ENCODE results near the gene TRMT2A.

Gene TRMT2A

DNA sequence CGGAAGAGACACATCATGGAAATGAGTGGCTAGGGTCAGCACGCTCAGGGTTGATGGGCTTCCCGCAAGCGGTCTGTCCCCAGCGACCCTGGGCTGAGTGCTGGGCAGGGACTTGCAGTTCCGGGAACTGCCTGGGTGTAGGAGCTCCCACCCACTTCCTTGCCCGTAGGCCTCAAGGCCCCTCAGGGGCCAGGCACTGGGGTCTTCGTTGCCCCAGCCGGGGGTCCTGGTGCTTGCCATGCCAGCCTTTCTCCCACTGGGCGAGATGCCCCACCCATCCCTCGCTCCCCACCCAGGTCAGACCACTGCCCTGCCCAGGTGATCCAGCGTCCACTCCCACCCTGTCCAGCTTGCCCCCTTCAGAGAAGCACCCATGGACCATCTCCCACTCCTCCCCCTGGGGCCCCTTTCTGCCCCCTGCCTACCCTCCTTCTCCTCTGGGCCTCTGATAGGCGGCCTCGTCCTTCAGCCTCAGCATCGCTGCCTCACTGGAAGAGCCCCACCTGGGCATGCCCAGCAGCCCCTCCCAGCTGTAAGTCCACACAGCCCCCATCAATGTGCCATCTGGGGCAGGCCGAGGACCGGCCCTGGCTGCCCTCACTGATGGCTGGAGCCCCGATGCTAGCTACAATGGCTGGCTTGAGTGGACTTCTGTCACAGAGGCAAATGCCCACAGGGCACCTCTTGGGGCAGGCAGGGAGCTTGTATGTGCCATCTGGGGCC lies 54.8 kb downstream of the TRMT2A start:
- no peak for DNase-seq
